Measurements from ENCODE around the gene TYROBP.
A peak's percentile ranks its signal among the peaks of the same experiment; 100 is the strongest.
"Not testable (repeated sequence)": the region's sequence is repeated elsewhere in the genome, so short reads cannot be mapped to it uniquely, and the experiment has no call there.

Gene TYROBP

GRCh38 chr19:35931161-35931873 lies 23.2 kb upstream of the TYROBP start:
- DNase-seq, result peak; percentile 93 to 99 (median 97)

- DNase-seq, result no peak
These were observed 21.8 kb upstream of the TYROBP start for GRCh38 chr19:35929876-35930275.

GRCh38 chr19:35928507-35928906 lies 20.4 kb upstream of the TYROBP start:
- no peak for DNase-seq

GRCh38 chr19:35925501-35925900 lies 17.4 kb upstream of the TYROBP start:
- no peak for DNase-seq

- DNase-seq, result no peak
These were observed 12.9 kb upstream of the TYROBP start for GRCh38 chr19:35921012-35921411.

- DNase-seq, result no peak
These were observed 11.2 kb upstream of the TYROBP start for GRCh38 chr19:35919306-35919705.

GRCh38 chr19:35915443-35915842 lies 7.3 kb upstream of the TYROBP start:
- DNase-seq, result no peak

- DNase-seq, result no peak
These were observed 5.5 kb upstream of the TYROBP start for GRCh38 chr19:35913589-35913988.

GRCh38 chr19:35911790-35912189 lies 3.7 kb upstream of the TYROBP start:
- no peak for DNase-seq

GRCh38 chr19:35911173-35911572 lies 3.1 kb upstream of the TYROBP start:
- no peak for DNase-seq

GRCh38 chr19:35910355-35910754 lies 2.3 kb upstream of the TYROBP start:
- not testable (repeated sequence) for DNase-seq

- no peak for DNase-seq
These were observed 1.6 kb upstream of the TYROBP start for GRCh38 chr19:35909684-35910035.

- DNase-seq, result no peak
These were observed 1.0 kb upstream of the TYROBP start for GRCh38 chr19:35908973-35909683.

- no peak for DNase-seq
These were observed 734 bp downstream of the TYROBP start for GRCh38 chr19:35907377-35907745.

- DNase-seq, result no peak
These were observed 2.8 kb downstream of the TYROBP start for GRCh38 chr19:35905178-35905727.

- no peak for DNase-seq
These were observed 3.6 kb downstream of the TYROBP start for GRCh38 chr19:35904311-35905068.

GRCh38 chr19:35903550-35904179 lies 4.4 kb downstream of the TYROBP start:
- peak; percentile 42 to 85 (median 64) for DNase-seq

- DNase-seq, result no peak
These were observed 5.1 kb downstream of the TYROBP start for GRCh38 chr19:35902870-35903475.

- peak in 1 of 4 experiments; percentile 28 for DNase-seq
These were observed 6.0 kb downstream of the TYROBP start, which contains the start of gene HCST for GRCh38 chr19:35901854-35902661. TSS of gene HCST (plus strand) at chr19:35902529. CDS start at chr19:35902594, 65 bp downstream.

GRCh38 chr19:35901055-35901644 lies 6.9 kb downstream of the TYROBP start:
- no peak for DNase-seq

- DNase-seq, result peak; percentile 48 to 77 (median 71)
These were observed 8.4 kb downstream of the TYROBP start for GRCh38 chr19:35899547-35900214.

Data from activated naive CD4-positive, alpha-beta T cell (primary cell).